ENCODE measurements around the gene TMC1. TPM values are rescaled to one million over a fixed set of nuclear protein-coding genes. Genes with fewer than 3 reads are reported as not detected.
"Not testable (repeated sequence)": the region's sequence is repeated elsewhere in the genome, so short reads cannot be mapped to it uniquely, and the experiment has no call there.

Gene TMC1
- total RNA-seq, 1 donor from 2014 or later: not detected

DNA sequence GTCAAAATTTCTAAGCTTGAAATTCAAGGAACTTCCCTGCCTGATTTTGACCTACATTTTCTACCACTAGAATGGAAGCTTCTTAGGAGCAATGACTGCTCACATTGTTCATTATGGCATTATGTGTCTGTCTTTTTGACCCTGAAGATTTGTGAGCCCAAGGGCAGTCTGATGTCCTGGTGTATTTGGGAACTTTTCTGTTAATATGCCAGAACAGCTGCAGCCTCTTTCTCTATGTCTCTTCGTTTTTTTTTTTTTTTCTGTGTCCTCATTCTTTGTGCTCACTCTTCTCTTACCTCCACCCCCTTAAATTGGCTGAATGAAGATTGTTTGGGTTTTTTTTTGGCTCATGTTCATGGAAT lies 34.8 kb upstream of the TMC1 start:
- no peak for DNase-seq (ENCODE audit: extremely low spot score, unreplicated experiment)
- Mint-ChIP-seq H3K36me3 (ENCODE audit: unreplicated experiment) (no peaks in the 10 kb centered on the region), H3K4me3 (ENCODE audit: unreplicated experiment) (no peak overlapping the region), H3K27ac (ENCODE audit: unreplicated experiment) (no peak overlapping the region), H3K9me3 (ENCODE audit: unreplicated experiment) (no peaks in the 10 kb centered on the region), H3K4me1 (ENCODE audit: unreplicated experiment) (peaks cover 3% of the 10 kb centered on the region), H3K27me3 (ENCODE audit: unreplicated experiment) (no peaks in the 10 kb centered on the region)
- TF ChIP-seq, protein P1, sequence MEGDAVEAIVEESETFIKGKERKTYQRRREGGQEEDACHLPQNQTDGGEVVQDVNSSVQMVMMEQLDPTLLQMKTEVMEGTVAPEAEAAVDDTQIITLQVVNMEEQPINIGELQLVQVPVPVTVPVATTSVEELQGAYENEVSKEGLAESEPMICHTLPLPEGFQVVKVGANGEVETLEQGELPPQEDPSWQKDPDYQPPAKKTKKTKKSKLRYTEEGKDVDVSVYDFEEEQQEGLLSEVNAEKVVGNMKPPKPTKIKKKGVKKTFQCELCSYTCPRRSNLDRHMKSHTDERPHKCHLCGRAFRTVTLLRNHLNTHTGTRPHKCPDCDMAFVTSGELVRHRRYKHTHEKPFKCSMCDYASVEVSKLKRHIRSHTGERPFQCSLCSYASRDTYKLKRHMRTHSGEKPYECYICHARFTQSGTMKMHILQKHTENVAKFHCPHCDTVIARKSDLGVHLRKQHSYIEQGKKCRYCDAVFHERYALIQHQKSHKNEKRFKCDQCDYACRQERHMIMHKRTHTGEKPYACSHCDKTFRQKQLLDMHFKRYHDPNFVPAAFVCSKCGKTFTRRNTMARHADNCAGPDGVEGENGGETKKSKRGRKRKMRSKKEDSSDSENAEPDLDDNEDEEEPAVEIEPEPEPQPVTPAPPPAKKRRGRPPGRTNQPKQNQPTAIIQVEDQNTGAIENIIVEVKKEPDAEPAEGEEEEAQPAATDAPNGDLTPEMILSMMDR (IDR thresholded peaks at IDR 0.05): no peak

GRCh38 chr9:72487665-72488064 lies 33.7 kb upstream of the TMC1 start:
- H3K36me3 Mint-ChIP-seq (ENCODE audit: unreplicated experiment); H3K9me3 Mint-ChIP-seq (ENCODE audit: unreplicated experiment): not testable (repeated sequence)

GRCh38 chr9:72489986-72490385 lies 31.4 kb upstream of the TMC1 start:
- Mint-ChIP-seq H3K36me3 (ENCODE audit: unreplicated experiment) (no peaks in the 10 kb centered on the region), H3K27me3 (ENCODE audit: unreplicated experiment) (no peaks in the 10 kb centered on the region), H3K27ac (ENCODE audit: unreplicated experiment) (no peak overlapping the region), H3K4me1 (ENCODE audit: unreplicated experiment) (no peaks in the 10 kb centered on the region), H3K9me3 (ENCODE audit: unreplicated experiment) (no peaks in the 10 kb centered on the region), H3K4me3 (ENCODE audit: unreplicated experiment) (no peak overlapping the region)
- DNase-seq (ENCODE audit: extremely low spot score, unreplicated experiment): no peak
- TF ChIP-seq, protein P1 (IDR thresholded peaks at IDR 0.05): no peak

More at GRCh38 chr9:72487665-72488064, 33.7 kb upstream of the TMC1 start:
- H3K4me3 Mint-ChIP-seq (ENCODE audit: unreplicated experiment); DNase-seq (ENCODE audit: extremely low spot score, unreplicated experiment); H3K27me3 Mint-ChIP-seq (ENCODE audit: unreplicated experiment); H3K27ac Mint-ChIP-seq (ENCODE audit: unreplicated experiment); H3K4me1 Mint-ChIP-seq (ENCODE audit: unreplicated experiment): not testable (repeated sequence)

DNA sequence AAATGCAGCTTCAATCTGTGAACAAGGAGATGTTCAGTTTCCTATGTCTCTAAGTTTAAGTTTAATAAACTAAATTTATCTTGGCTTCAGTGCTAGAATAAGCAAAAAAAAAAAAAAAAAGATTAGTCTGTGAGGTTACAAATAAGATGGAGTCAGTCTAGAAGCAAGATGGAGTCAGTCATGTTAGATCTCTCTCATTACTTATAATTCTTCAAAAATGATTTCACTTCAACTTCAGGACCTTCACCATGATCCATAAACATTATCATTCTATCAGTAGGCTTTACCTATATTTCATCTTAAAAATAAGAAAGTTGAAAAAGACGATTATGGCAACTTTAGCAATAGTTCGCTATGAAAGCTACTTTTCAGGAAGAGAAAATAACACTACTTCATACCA lies 30.2 kb upstream of the TMC1 start:
- TF ChIP-seq, protein P1 (IDR thresholded peaks at IDR 0.05): no peak
- no peaks in the 10 kb centered on the region for H3K36me3 Mint-ChIP-seq (ENCODE audit: unreplicated experiment)
- DNase-seq (ENCODE audit: extremely low spot score, unreplicated experiment): no peak
- H3K4me3 Mint-ChIP-seq (ENCODE audit: unreplicated experiment): no peak overlapping the region
- H3K4me1 Mint-ChIP-seq (ENCODE audit: unreplicated experiment): no peaks in the 10 kb centered on the region
- no peaks in the 10 kb centered on the region for H3K27me3 Mint-ChIP-seq (ENCODE audit: unreplicated experiment)
- no peaks in the 10 kb centered on the region for H3K9me3 Mint-ChIP-seq (ENCODE audit: unreplicated experiment)
- H3K27ac Mint-ChIP-seq (ENCODE audit: unreplicated experiment): no peak overlapping the region

- H3K36me3 Mint-ChIP-seq (ENCODE audit: unreplicated experiment): no peaks in the 10 kb centered on the region
- H3K4me1 Mint-ChIP-seq (ENCODE audit: unreplicated experiment): no peaks in the 10 kb centered on the region
- H3K27ac Mint-ChIP-seq (ENCODE audit: unreplicated experiment): no peak overlapping the region
- H3K27me3 Mint-ChIP-seq (ENCODE audit: unreplicated experiment): no peaks in the 10 kb centered on the region
- TF ChIP-seq, protein P1 (IDR thresholded peaks at IDR 0.05): no peak
- H3K4me3 Mint-ChIP-seq (ENCODE audit: unreplicated experiment): no peak overlapping the region
- no peak for DNase-seq (ENCODE audit: extremely low spot score, unreplicated experiment)
- no peaks in the 10 kb centered on the region for H3K9me3 Mint-ChIP-seq (ENCODE audit: unreplicated experiment)
Measured at GRCh38 chr9:72494051-72494450, 27.4 kb upstream of the TMC1 start.

GRCh38 chr9:72497447-72498046 lies 23.9 kb upstream of the TMC1 start:
- Mint-ChIP-seq H3K27ac (ENCODE audit: unreplicated experiment) (no peak overlapping the region), H3K9me3 (ENCODE audit: unreplicated experiment) (no peaks in the 10 kb centered on the region), H3K27me3 (ENCODE audit: unreplicated experiment) (no peaks in the 10 kb centered on the region), H3K4me1 (ENCODE audit: unreplicated experiment) (no peaks in the 10 kb centered on the region), H3K4me3 (ENCODE audit: unreplicated experiment) (no peak overlapping the region), H3K36me3 (ENCODE audit: unreplicated experiment) (no peaks in the 10 kb centered on the region)
- no peak for DNase-seq (ENCODE audit: extremely low spot score, unreplicated experiment)
- TF ChIP-seq, protein P1 (IDR thresholded peaks at IDR 0.05): no peak
